Neural cell (in vitro differentiated cells): ENCODE measurements around the gene HEATR5A. TPM values are rescaled to one million over a fixed set of nuclear protein-coding genes. Genes with fewer than 3 reads are reported as not detected.

Source experiments
- H2AFZ ChIP-seq: fragments of 200-600, 300-800 bp; sonication (generic), shearing (Covaris generic); 2 replicates; pipeline ENCODE4 v1.6.0; 2014; ENCODE audit warnings: low read depth, mild to moderate bottlenecking, antibody characterized with exemption, low read length, moderate library complexity
- H3F3A ChIP-seq: fragments of 200-600 bp; shearing (Covaris generic); 2 replicates; pipeline ENCODE4 v1.6.1; 2016; ENCODE audit warnings: mild to moderate bottlenecking, moderate library complexity, mixed read lengths, antibody characterized with exemption, low read length; ENCODE audit not compliant: insufficient read depth, poor library complexity, severe bottlenecking
- H3K27ac ChIP-seq: fragments of 200-600, 300-800 bp; sonication (generic), shearing (Covaris generic); 2 replicates; pipeline ENCODE4 v1.5.1; 2014; ENCODE audit warnings: mild to moderate bottlenecking, low read length, moderate library complexity
- H3K27me3 ChIP-seq: fragments of 300-800, 200-600 bp; sonication (generic), shearing (Covaris generic); 2 replicates; pipeline ENCODE4 v1.6.0; 2014; ENCODE audit warnings: mild to moderate bottlenecking, low read depth, low read length, moderate library complexity; ENCODE audit not compliant: insufficient read depth
- H3K36me3 ChIP-seq: fragments of 300-800, 200-600 bp; sonication (generic), shearing (Covaris generic); 2 replicates; pipeline ENCODE4 v1.5.1; 2014; ENCODE audit warnings: mild to moderate bottlenecking, antibody characterized with exemption, low read length, moderate library complexity; ENCODE audit not compliant: insufficient read depth
- H3K4me2 ChIP-seq: fragments of 300-800, 200-600 bp; sonication (generic), shearing (Covaris generic); 2 replicates; pipeline ENCODE4 v1.6.0; 2014; ENCODE audit warnings: mild to moderate bottlenecking, low read length
- H3K4me3 ChIP-seq: fragments of 300-800, 200-600 bp; sonication (generic), shearing (Covaris generic); 2 replicates; pipeline ENCODE4 v1.5.1; 2014; ENCODE audit warnings: mild to moderate bottlenecking, low read length, moderate library complexity
- H3K79me2 ChIP-seq: fragments of 200-600 bp; shearing (Covaris generic); replicated peaks from 2 replicates; pipeline ENCODE4 v1.6.0; 2014; ENCODE audit warnings: mild to moderate bottlenecking, low read length, moderate library complexity; ENCODE audit not compliant: insufficient read depth
- H3K9ac ChIP-seq: fragments of 300-800, 200-600 bp; sonication (generic), shearing (Covaris generic); 2 replicates; pipeline ENCODE4 v1.6.1; 2016; ENCODE audit warnings: mild to moderate bottlenecking, low read length, mixed read lengths
- H3K9me2 ChIP-seq: fragments of 200-600 bp; shearing (Covaris generic); 2 replicates; pipeline ENCODE4 v1.6.1; 2016; ENCODE audit warnings: mild to moderate bottlenecking, low read length, mixed read lengths; ENCODE audit not compliant: insufficient read depth
- H3K9me3 ChIP-seq: fragments of 200-600, 300-800 bp; sonication (generic), shearing (Covaris generic); 2 replicates; pipeline ENCODE4 v1.6.1; 2016; ENCODE audit warnings: mild to moderate bottlenecking, mixed run types, low read length, moderate library complexity, mixed read lengths
- H4K20me1 ChIP-seq: fragments of 200-600 bp; shearing (Covaris generic); 2 replicates; pipeline ENCODE4 v1.6.1; 2016; ENCODE audit warnings: mild to moderate bottlenecking, mixed run types; ENCODE audit not compliant: insufficient read depth
- CTCF ChIP-seq: fragments of 450-650 bp; IDR thresholded peaks from 2 replicates; pipeline ENCODE4 v1.5.1; 2014; ENCODE audit warnings: antibody characterized with exemption, mild to moderate bottlenecking, moderate library complexity; ENCODE audit not compliant: poor library complexity, severe bottlenecking
- EP300 ChIP-seq: fragments of 450-650 bp; conservative IDR thresholded peaks from 2 replicates; pipeline ENCODE4 v1.6.1; 2014; ENCODE audit warnings: antibody characterized with exemption, mild to moderate bottlenecking, moderate library complexity; ENCODE audit not compliant: poor library complexity, severe bottlenecking
- EZH2 ChIP-seq: fragments of 200-600, 300-800 bp; shearing (Covaris generic), sonication (generic); IDR thresholded peaks from 2 replicates; pipeline ENCODE4 v1.6.1; 2014; ENCODE audit warnings: antibody characterized with exemption, low read length, borderline replicate concordance, mild to moderate bottlenecking; ENCODE audit not compliant: insufficient read depth, poor library complexity, severe bottlenecking
- MXI1 ChIP-seq: fragments of 450-650 bp; conservative IDR thresholded peaks from 2 replicates; pipeline ENCODE4 v1.6.1; 2014; ENCODE audit warnings: antibody characterized with exemption, mild to moderate bottlenecking; ENCODE audit not compliant: poor library complexity, severe bottlenecking
- POLR2AphosphoS5 ChIP-seq: IDR thresholded peaks from 2 replicates; pipeline ENCODE4 v1.6.1; 2012
- RAD21 ChIP-seq: fragments of 450-650 bp; conservative IDR thresholded peaks from 2 replicates; pipeline ENCODE4 v1.6.1; 2014; ENCODE audit warnings: antibody characterized with exemption, mild to moderate bottlenecking, moderate library complexity
- REST ChIP-seq: IDR thresholded peaks from 2 replicates; pipeline ENCODE4 v1.6.1; 2012; ENCODE audit warnings: borderline replicate concordance
- SMC3 ChIP-seq: fragments of 450-650 bp; conservative IDR thresholded peaks from 2 replicates; pipeline ENCODE4 v1.6.1; 2014; ENCODE audit warnings: antibody characterized with exemption, mild to moderate bottlenecking, moderate library complexity; ENCODE audit not compliant: poor library complexity
- TAF1 ChIP-seq: IDR thresholded peaks from 2 replicates; pipeline ENCODE4 v1.6.1; 2012; ENCODE audit warnings: low read depth
- polyA plus RNA-seq: library from polyadenylated mRNA; depleted of rRNA; stranded (reverse); fragments of >200 nt; gene quantifications from 2 replicates; pipeline ENCODE4 v1.2.3, GENCODE V29; 2014

Gene HEATR5A
- polyA plus RNA-seq, 1 donor from 2014 or later: 5.2 TPM

- Histone ChIP-seq H3K4me3 (no peak overlapping the region), H3K27me3 (no peaks in the 10 kb centered on the region), H3K79me2 (no peaks in the 10 kb centered on the region), H3K4me2 (no peak overlapping the region), H3K9ac (no peak overlapping the region), H3K9me3 (no peaks in the 10 kb centered on the region), H3K9me2 (no peaks in the 10 kb centered on the region), H3K27ac (no peak overlapping the region), H3K36me3 (no peaks in the 10 kb centered on the region), H4K20me1 (no peaks in the 10 kb centered on the region), H2AFZ (no peak overlapping the region), H3F3A (no peaks in the 10 kb centered on the region)
- no peak for TF ChIP-seq TAF1
- no peak for TF ChIP-seq SMC3
- TF ChIP-seq EP300: no peak
- no peak for TF ChIP-seq POLR2AphosphoS5
- no peak for TF ChIP-seq EZH2
- no peak for TF ChIP-seq REST
- TF ChIP-seq CTCF: no peak
- no peak for TF ChIP-seq MXI1
These were observed 112.7 kb downstream of the HEATR5A start for GRCh38 chr14:31307618-31308017.

- Histone ChIP-seq H2AFZ (no peak overlapping the region), H3F3A (no peaks in the 10 kb centered on the region), H3K36me3 (no peaks in the 10 kb centered on the region), H3K27me3 (no peaks in the 10 kb centered on the region), H3K4me2 (no peak overlapping the region), H3K9ac (no peak overlapping the region), H3K27ac (no peak overlapping the region), H3K9me2 (no peaks in the 10 kb centered on the region), H3K79me2 (no peaks in the 10 kb centered on the region), H3K4me3 (no peak overlapping the region), H4K20me1 (no peaks in the 10 kb centered on the region), H3K9me3 (no peaks in the 10 kb centered on the region)
- TF ChIP-seq EP300 (no peak), REST (no peak), SMC3 (no peak), TAF1 (no peak), CTCF (no peak), EZH2 (no peak), MXI1 (no peak), RAD21 (no peak), POLR2AphosphoS5 (no peak)
These were observed 113.2 kb downstream of the HEATR5A start for GRCh38 chr14:31307198-31307597.
